Brain microvascular endothelial cell (primary cell): Measurements from ENCODE around the gene LSAMP.

Experiments
- DNase-seq: peaks from one replicate; pipeline ENCODE4 v3.0.0-alpha.2; 2020
- H3K27ac ChIP-seq: fragments of 250-450 bp; sonication (Bioruptor Pico); 2 replicates; pipeline ENCODE4 v1.5.1; 2020; ENCODE audit warnings: mild to moderate bottlenecking, moderate library complexity
- H3K27me3 ChIP-seq: fragments of 250-450 bp; sonication (Bioruptor Pico); replicated peaks from 2 replicates; pipeline ENCODE4 v1.5.1; 2020; ENCODE audit warnings: mild to moderate bottlenecking
- H3K36me3 ChIP-seq: fragments of 250-450 bp; sonication (Bioruptor Pico); replicated peaks from 2 replicates; pipeline ENCODE4 v1.5.1; 2020; ENCODE audit warnings: mild to moderate bottlenecking
- H3K4me3 ChIP-seq: 2 replicates; pipeline ENCODE4 v1.5.1; 2011; ENCODE audit warnings: low read depth, mild to moderate bottlenecking, control low read depth, low read length, moderate library complexity
- CTCF ChIP-seq: IDR thresholded peaks from 2 replicates; pipeline ENCODE4 v1.5.1; 2011; ENCODE audit warnings: low read depth, mild to moderate bottlenecking, moderate library complexity, low read length, control low read depth, inconsistent platforms; ENCODE audit errors: missing control alignments
- in situ Hi-C: cut with HindIII; loops from 2 replicates; pipeline ENCODE4 v1.10.0; 2017; ENCODE audit warnings: low sequenced_read_pairs, low pct_ligation_motif_present

The LSAMP gene

GRCh38 chr3:116429479-116430269 lies 15.6 kb downstream of the LSAMP start:
- in situ Hi-C loops, result no loop called here
- TF ChIP-seq CTCF, result no peak
- no peaks in the 10 kb centered on the region for H3K36me3 ChIP-seq
- H3K27me3 ChIP-seq, result no peaks in the 10 kb centered on the region
- no peak for DNase-seq
- H3K27ac ChIP-seq, result no peak overlapping the region
- H3K4me3 ChIP-seq, result no peak overlapping the region

- no peak overlapping the region for H3K27ac ChIP-seq
- in situ Hi-C loops, result no loop called here
- no peak for TF ChIP-seq CTCF
- no peaks in the 10 kb centered on the region for H3K27me3 ChIP-seq
- DNase-seq, result no peak
- H3K36me3 ChIP-seq, result no peaks in the 10 kb centered on the region
- no peak overlapping the region for H3K4me3 ChIP-seq
Measured at GRCh38 chr3:116426036-116426435, 19.3 kb downstream of the LSAMP start.

GRCh38 chr3:116425126-116425525 lies 20.2 kb downstream of the LSAMP start:
- no peak for DNase-seq
- in situ Hi-C loops, result no loop called here

GRCh38 chr3:116423945-116424344 lies 21.3 kb downstream of the LSAMP start:
- no peaks in the 10 kb centered on the region for H3K36me3 ChIP-seq
- no peak for TF ChIP-seq CTCF
- in situ Hi-C loops, result no loop called here

More at GRCh38 chr3:116425126-116425525, 20.2 kb downstream of the LSAMP start:
- Histone ChIP-seq H3K27ac (no peak overlapping the region), H3K4me3 (no peak overlapping the region), H3K36me3 (no peaks in the 10 kb centered on the region), H3K27me3 (no peaks in the 10 kb centered on the region)
- TF ChIP-seq CTCF, result no peak

GRCh38 chr3:116423374-116423773 lies 21.9 kb downstream of the LSAMP start:
- Histone ChIP-seq H3K36me3 (no peaks in the 10 kb centered on the region), H3K4me3 (no peak overlapping the region), H3K27ac (no peak overlapping the region), H3K27me3 (no peaks in the 10 kb centered on the region)
- DNase-seq, result no peak
- TF ChIP-seq CTCF, result no peak
- in situ Hi-C loops, result no loop called here

More at GRCh38 chr3:116423945-116424344, 21.3 kb downstream of the LSAMP start:
- no peak for DNase-seq
- H3K4me3 ChIP-seq, result no peak overlapping the region
- no peak overlapping the region for H3K27ac ChIP-seq
- no peaks in the 10 kb centered on the region for H3K27me3 ChIP-seq

- Histone ChIP-seq H3K27ac (no peak overlapping the region), H3K4me3 (no peak overlapping the region), H3K27me3 (no peaks in the 10 kb centered on the region), H3K36me3 (no peaks in the 10 kb centered on the region)
- DNase-seq, result no peak
- TF ChIP-seq CTCF, result no peak
- in situ Hi-C loops, result no loop called here
Measured at GRCh38 chr3:116417151-116417550, 28.1 kb downstream of the LSAMP start.
